GM19025 (cell line): ENCODE results near the gene KCNK5.

ENCODE experiments used
- ATAC-seq: cut with Tn5 transposase; IDR thresholded peaks from one replicate; pipeline ENCODE4 v1.9.1; 2021; ENCODE audit warnings: mild to moderate bottlenecking, low read depth, moderate library complexity; ENCODE audit not compliant: unreplicated experiment

Gene KCNK5

GRCh38 chr6:39178804-39179203 lies 50.5 kb downstream of the KCNK5 start:
- ATAC-seq = no peak

DNA sequence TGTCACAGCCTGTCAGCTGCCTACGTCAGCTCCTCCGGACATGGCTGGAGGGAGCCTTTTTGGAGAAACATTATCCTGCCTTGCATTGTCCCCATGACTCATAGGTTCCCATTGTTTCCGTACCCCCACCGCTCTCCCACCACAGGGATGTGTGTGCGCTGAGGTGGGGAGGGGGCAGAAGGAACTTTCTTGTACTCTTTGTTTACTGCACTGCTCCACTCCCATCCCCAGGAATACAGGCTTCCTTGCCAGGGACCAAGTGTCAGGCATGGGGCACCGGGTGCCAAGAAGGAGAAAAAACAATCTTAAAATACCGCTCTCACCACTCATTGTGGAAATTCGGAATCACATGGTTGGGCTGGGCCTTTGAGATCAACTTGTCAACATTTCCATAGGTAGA lies 51.0 kb downstream of the KCNK5 start:
- no peak for ATAC-seq

- ATAC-seq = no peak
Measured at GRCh38 chr6:39177130-39177529, 52.1 kb downstream of the KCNK5 start.

DNA sequence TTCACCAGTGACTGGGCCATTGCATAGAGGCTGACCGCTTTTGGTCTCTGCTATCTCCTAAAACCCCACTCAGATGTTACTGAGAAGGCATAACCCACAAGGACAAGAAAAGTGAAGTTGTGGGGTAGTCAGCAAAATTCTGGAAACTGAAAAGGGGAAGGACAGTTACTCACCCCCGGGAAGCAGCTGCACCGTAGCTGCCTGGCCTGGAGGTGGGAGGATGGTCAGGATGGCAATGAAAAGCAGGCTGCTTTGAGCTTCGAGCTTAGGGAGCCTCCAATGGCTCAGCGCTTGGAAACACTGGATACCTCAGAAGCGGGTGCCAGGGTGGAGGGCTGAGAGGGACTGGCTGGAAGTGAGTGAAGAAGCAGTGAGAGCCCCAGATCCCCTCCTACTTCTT lies 56.0 kb downstream of the KCNK5 start:
- no peak for ATAC-seq

DNA sequence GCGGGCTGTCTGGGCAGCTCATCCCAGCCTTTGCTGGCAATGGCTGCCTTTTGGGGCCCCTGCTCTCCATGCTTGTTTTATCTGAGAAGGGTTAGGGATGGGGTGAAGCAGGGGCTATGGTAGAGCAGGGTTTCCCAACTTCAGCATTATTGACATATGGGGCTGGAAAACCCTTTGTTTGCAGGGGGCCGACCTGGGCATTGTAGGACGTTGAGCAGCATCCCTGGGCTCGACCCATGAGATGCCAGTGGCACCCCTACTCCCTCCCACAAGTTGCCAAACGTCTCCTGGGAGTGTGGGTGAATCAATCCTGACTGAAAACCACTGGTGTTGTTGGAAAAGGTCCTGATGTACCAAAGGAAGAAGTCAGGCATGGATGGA lies 56.9 kb downstream of the KCNK5 start:
- no peak for ATAC-seq

- ATAC-seq = no peak
Measured at GRCh38 chr6:39171489-39172376, 57.5 kb downstream of the KCNK5 start.

- ATAC-seq = no peak
Measured at GRCh38 chr6:39170860-39171259, 58.4 kb downstream of the KCNK5 start.

DNA sequence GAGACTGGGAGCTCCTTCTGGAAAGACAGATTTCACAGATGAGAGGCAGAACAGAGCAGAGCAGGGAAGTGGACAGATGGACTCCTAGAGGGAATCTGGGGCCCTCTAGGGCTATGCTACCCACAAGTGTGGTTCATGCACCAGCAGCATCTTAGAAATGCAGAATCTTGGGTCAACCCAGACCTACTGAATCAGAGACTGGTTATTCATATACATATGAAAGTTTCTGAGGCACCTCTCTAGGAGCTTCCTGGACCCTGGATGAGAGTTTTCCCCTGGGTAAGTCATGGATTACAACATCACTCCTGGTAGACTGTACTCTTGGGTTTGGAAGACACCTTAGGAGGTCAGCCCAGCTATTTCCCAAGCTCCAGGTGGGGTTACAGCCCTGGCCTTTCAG lies 58.9 kb downstream of the KCNK5 start:
- no peak for ATAC-seq

- ATAC-seq = no peak
Measured at GRCh38 chr6:39169448-39170344, 59.6 kb downstream of the KCNK5 start.

DNA sequence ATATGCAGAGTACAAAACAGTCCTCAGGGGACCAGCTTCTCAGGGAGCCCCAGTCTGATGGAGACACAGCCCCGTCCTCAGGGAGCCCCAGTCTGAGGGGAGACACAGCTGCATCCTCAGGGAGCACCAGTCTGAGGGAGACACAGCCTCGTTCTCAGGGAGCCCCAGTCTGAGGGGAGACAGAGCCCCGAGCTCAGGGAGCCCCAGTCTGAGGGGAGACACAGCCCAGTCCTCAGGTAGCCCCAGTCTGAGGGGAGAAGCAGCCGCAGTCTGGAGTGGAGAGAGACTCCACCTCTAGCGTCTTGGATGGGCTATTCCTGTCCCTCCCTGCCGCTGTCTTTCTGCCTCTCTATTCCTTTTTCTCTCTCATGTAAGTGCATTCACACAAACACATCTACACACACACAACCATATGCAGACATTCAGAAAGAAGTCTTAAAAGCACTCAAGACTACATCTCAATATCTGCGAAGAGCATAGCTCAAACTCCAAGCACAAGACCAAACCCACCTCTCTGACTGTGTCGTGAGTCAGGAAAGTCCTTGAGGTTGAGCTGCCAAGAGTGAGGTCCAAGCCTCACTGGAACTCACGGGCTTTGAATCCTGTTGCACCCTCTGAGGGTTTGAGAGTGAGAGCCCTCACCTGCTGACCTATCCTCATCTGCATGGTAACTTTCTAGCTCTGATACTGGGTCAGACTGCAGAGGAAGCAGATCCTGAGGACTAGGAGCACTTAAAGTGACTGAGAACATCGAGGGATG lies 61.2 kb downstream of the KCNK5 start:
- ATAC-seq = no peak

GRCh38 chr6:39167321-39167720 lies 62.0 kb downstream of the KCNK5 start:
- ATAC-seq = no peak

GRCh38 chr6:39166912-39167290 lies 62.4 kb downstream of the KCNK5 start:
- no peak for ATAC-seq

DNA sequence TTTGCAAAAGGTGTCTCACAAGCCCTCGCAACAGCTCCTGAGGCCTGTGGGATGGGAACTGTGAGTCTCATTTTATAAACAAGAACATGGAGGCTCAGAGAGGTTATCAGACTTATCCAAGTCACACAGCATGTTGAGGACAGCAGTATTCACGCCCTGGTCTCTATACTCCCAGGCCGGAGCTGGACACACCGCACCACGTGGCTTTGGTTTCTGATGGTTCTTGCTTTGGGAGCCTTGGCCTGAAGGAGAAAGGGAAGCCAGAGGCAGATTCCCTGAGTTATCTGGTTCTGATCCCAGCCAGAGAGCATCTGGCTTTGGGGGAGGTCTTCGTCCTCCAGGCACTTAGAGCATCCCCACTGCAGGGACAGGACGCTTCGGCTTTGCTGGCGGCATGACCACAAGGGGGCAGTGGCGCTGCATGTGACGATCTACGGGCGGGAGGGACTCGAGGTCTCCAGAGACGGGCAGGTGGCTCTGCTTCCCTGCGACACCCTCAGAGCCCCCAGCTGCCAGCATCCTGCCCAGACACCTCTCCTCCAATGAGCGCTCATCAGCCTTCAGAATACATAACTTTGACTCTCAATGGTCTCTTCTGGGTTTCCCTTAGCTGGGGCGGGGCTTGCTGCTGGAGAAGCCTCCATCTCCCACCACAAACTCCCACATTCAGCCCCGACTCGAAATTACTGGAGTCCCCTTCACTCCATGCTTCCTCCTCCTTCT lies 62.9 kb downstream of the KCNK5 start:
- ATAC-seq = no peak

DNA sequence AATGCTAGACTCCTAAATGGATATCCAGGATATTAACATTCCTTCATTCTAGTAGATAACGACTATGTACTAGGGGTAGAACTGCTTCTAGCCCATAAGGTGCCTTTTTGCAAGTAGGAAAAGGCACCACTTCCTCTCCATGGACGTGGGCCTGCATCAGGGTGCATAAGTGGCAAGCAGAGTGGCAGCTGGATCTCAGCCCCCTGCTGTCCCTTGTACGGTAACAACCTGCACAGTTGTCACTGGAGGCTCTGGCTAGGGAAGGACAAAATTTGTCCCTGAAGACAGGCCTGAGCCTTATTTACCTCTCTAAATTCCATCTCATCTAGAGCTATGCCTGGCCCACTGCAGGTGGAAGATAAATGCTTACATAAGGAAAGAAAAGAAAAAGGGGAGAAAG lies 71.8 kb downstream of the KCNK5 start:
- ATAC-seq = no peak

- no peak for ATAC-seq
Measured at GRCh38 chr6:39156801-39157200, 72.5 kb downstream of the KCNK5 start.

DNA sequence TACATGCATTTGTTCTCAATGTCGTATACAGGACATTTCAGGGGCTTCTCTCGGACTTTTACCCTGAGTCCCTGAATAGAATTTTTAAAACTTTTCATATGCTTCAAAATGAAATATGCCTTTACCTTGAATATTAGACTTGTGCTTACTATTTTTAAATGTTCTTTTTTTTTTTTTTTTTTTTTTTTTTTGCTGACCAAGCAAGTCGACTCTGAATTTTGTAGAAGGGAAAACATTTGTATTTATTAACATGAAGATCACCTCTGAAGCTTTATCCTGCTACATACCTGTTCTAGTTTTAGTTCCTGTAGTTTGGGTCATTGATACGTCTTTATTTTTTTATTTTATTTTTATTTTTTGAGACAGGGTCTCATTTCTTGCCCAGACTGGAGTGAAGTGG lies 74.6 kb downstream of the KCNK5 start:
- no peak for ATAC-seq

DNA sequence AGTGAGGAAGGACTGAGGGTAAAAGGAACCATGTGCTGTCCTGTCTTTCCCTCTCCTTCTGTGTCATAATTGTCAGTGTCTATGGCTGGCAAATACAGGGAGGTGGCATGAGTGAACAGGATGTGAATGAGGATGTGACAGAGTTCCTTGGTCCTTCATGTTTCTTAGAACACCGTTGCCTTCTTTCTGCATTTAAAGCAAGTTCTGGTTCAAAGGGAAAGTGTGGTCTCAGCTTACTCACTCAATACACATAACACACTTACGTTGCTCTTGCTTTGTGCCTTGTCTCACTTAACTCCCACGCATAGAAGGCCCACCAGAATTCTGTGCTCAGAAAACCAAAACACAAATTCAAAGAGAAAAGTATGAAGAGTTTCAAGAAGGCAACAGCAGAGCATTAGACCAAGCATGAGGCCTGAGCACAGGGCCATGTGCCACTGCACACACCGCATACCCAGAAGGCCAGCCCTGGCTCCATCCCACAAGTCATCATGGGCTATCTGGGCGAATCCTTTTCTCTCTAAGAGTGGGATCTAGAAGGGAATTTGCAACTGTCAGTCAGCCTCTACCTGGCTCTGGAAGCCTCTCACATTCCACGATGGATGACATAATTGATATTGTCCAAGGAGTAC lies 75.4 kb downstream of the KCNK5 start:
- no peak for ATAC-seq

GRCh38 chr6:39152262-39152661 lies 77.0 kb downstream of the KCNK5 start:
- no peak for ATAC-seq

DNA sequence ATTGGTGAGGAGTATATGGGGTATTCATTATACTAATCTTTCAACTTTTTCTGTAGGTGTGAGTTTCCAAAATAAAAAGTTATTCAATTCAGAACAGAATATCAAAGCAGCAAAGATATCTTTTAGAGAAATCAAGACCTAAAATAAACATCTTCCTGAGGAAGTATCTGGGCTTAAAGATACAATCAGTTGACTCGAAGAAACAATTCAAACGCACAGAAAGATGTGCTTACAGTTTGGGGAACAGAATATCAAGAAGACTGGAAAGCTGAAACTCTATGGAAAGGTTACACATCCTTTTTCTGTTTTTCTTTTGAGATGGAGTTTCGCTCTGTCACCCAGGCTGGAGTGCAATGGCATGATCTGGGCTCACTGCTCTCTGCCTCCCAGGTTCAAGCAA lies 78.1 kb downstream of the KCNK5 start:
- ATAC-seq = no peak
